Activated CD4-positive, alpha-beta T cell treated with anti-CD3 and anti-CD28 coated beads, Interleukin-2, amount 10 ng/mL, durations not matched to agents 24 days and 14 days (primary cell): ENCODE measurements around the gene TAPT1. TPM values are rescaled to one million over a fixed set of nuclear protein-coding genes. Genes with fewer than 3 reads are reported as not detected.

Experiments used
- DNase-seq: peaks from one replicate; pipeline ENCODE4 v3.0.0; 2022
- H3K27ac Mint-ChIP-seq: one replicate; pipeline ENCODE4 v1.8.0; 2022; ENCODE audit warnings: mild to moderate bottlenecking, mixed read lengths
- H3K27me3 Mint-ChIP-seq: one replicate; pipeline ENCODE4 v1.8.0; 2022; ENCODE audit warnings: mixed read lengths
- H3K36me3 Mint-ChIP-seq: one replicate; pipeline ENCODE4 v1.8.0; 2022; ENCODE audit warnings: low read depth, mild to moderate bottlenecking, mixed read lengths
- H3K4me1 Mint-ChIP-seq: one replicate; pipeline ENCODE4 v1.8.0; 2021; ENCODE audit warnings: mixed read lengths
- H3K4me3 Mint-ChIP-seq: one replicate; pipeline ENCODE4 v1.8.0; 2022; ENCODE audit warnings: mild to moderate bottlenecking, moderate library complexity, mixed read lengths
- H3K9me3 Mint-ChIP-seq: one replicate; pipeline ENCODE4 v1.8.0; 2021; ENCODE audit warnings: mixed read lengths
- intact Hi-C: fragments of 100-400 bp; cut with micrococcal nuclease; formaldehyde crosslinking; loops from one replicate; pipeline ENCODE4 v1.15.1; 2023
- total RNA-seq: library from RNA; stranded (reverse); gene quantifications from 2 replicates; pipeline ENCODE4 v1.2.3, GENCODE V29; 2022

TAPT1 gene
- total RNA-seq, 1 donor from 2014 or later = 29.3 TPM

GRCh38 chr4:16140231-16140878 lies 85.9 kb downstream of the TAPT1 start:
- intact Hi-C loops = no loop called here
- H3K4me1 Mint-ChIP-seq = no peaks in the 10 kb centered on the region
- H3K4me3 Mint-ChIP-seq = no peak overlapping the region
- H3K9me3 Mint-ChIP-seq = peaks cover 8% of the 10 kb centered on the region
- no peak overlapping the region for H3K27ac Mint-ChIP-seq
- H3K27me3 Mint-ChIP-seq = peaks cover 3% of the 10 kb centered on the region
- no peaks in the 10 kb centered on the region for H3K36me3 Mint-ChIP-seq
- DNase-seq = no peak

DNA sequence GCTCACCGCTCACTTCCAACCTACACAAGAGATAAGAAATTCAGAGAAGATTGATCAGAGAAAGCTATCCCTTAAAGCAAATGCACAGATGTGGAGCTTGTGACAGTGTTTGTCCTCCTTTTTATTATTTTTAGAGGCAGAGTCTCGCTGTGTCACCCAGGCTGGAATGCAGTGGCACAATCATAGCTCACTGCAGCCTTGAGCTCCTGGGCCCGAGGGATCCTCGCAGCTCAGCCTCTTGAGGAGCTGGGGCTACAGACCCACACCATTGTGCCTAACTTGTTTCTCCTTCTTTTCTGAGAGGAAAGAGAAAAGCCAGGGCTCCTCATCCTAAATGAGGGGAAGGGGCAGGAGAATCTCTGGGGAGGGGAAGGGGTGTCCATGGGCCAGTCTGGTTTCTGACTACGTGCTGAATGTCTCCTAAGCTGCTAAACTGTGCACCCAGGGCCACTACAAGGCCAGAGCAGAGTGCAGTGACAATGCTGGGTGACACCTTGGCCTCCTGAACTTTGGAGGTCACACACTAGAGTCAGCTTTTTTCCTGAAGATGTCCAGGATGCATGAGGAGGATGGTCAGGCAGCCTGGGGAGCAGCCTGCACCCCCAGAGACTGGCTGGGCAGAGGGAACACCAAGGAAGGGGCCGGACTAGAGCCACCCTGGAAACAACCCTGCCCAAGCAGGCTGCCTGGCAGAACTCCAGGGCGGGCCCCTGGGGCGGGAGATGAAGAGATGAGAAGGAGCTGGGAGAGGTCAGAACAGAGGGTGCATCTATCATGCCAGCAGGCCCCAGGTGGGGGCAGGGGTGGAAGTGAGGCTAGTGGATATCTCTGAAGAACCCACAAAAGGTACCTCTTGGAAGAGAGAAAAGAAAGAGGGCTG lies 87.0 kb downstream of the TAPT1 start:
- Mint-ChIP-seq H3K4me1 (no peaks in the 10 kb centered on the region), H3K27me3 (peaks cover 3% of the 10 kb centered on the region), H3K27ac (no peak overlapping the region), H3K4me3 (no peak overlapping the region), H3K36me3 (no peaks in the 10 kb centered on the region), H3K9me3 (peaks cover 10% of the 10 kb centered on the region)
- DNase-seq = no peak
- intact Hi-C loops = no loop called here

DNA sequence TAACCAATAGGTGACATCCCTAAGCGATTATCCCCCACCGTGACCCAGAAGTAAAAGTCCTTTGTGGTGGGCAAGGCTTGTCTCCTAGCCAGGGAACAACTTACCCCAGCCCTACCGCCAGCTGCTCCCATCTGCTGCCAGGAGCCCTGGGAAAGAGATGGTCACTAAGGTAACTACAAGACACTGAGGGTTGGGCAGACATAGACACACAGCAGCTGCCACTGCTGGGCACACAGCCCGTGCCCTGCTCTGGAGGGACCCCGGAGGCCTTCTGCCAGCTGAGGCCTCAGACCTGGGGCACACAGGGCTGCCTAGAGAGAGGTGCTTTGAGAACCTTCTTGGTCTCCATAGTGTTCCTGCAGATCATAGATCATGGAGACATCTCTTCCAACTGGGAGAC lies 89.4 kb downstream of the TAPT1 start:
- no peak overlapping the region for H3K27ac Mint-ChIP-seq
- no peaks in the 10 kb centered on the region for H3K36me3 Mint-ChIP-seq
- no peak for DNase-seq
- no peak overlapping the region for H3K4me3 Mint-ChIP-seq
- H3K4me1 Mint-ChIP-seq = no peaks in the 10 kb centered on the region
- H3K9me3 Mint-ChIP-seq = peaks cover 6% of the 10 kb centered on the region
- intact Hi-C loops = no loop called here
- H3K27me3 Mint-ChIP-seq = peaks cover 3% of the 10 kb centered on the region

DNA sequence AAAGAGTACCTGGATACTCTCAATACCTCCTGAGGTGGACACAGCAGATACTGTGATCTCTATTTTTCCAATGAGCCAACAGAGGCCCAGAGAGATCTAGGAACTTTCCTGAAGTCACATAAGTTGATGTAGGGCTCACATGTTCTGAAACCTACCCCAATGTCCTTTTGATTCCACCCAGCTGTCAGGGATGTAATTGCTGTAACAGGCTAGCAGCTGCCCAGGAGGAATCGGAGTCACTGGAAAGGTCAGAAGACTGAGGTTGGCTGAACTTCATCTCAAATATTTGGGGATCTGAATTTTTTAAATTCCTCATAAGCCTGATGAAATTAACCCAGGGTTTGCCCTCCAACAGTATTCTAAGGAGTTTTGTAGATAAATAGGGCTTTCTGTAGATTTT lies 90.0 kb downstream of the TAPT1 start:
- intact Hi-C loops = no loop called here
- Mint-ChIP-seq H3K27me3 (peaks cover 3% of the 10 kb centered on the region), H3K27ac (no peak overlapping the region), H3K9me3 (peaks cover 6% of the 10 kb centered on the region), H3K36me3 (no peaks in the 10 kb centered on the region), H3K4me3 (no peak overlapping the region), H3K4me1 (no peaks in the 10 kb centered on the region)
- no peak for DNase-seq

DNA sequence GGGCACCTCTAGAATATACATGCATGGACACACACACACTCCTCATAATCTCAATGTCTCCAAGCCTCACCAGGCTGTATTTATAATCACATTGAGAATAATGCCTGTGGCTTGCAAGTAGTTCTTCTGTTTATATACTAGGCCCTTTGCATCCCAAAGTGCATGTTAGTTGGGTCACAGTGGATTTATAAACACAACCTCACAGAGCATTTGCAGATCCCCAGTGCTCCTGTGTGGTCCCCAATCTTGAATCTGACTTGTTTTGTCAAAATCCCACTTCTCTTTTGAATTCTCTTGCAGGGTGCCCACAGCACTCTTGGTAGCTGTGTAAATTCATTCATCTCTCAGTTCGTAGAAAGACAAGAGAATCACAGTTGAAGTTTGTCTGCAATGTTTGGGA lies 92.9 kb downstream of the TAPT1 start:
- no peak overlapping the region for H3K4me3 Mint-ChIP-seq
- H3K36me3 Mint-ChIP-seq = no peaks in the 10 kb centered on the region
- intact Hi-C loops = no loop called here
- no peaks in the 10 kb centered on the region for H3K27me3 Mint-ChIP-seq
- no peak for DNase-seq
- H3K4me1 Mint-ChIP-seq = no peaks in the 10 kb centered on the region
- H3K27ac Mint-ChIP-seq = no peak overlapping the region
- peaks cover 6% of the 10 kb centered on the region for H3K9me3 Mint-ChIP-seq

- Mint-ChIP-seq H3K4me1 (no peaks in the 10 kb centered on the region), H3K27me3 (no peaks in the 10 kb centered on the region), H3K9me3 (peaks cover 6% of the 10 kb centered on the region), H3K36me3 (no peaks in the 10 kb centered on the region), H3K27ac (no peak overlapping the region), H3K4me3 (no peak overlapping the region)
- no peak for DNase-seq
- intact Hi-C loops = no loop called here
Measured at GRCh38 chr4:16131293-16131692, 95.0 kb downstream of the TAPT1 start.

DNA sequence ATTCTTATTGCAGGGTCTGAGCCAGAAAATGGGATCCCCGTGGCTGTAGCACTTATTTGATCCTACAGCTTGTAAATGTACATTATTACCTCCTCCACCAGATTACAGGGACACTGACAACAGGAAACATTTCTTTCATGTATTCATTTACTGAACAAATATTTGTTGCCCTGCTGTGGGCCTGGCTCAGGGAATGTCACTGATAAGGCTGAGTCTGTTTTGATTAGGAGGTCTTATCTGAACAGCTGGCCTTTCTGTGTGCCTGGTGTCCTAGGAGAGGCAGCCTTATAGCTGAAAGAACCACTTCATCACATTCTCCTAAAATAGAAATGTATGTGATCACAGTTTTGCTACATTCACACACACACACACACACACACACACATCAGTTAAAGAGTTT lies 96.9 kb downstream of the TAPT1 start:
- Mint-ChIP-seq H3K9me3 (peaks cover 2% of the 10 kb centered on the region), H3K4me3 (no peak overlapping the region), H3K27ac (no peak overlapping the region), H3K4me1 (no peaks in the 10 kb centered on the region), H3K27me3 (no peaks in the 10 kb centered on the region), H3K36me3 (no peaks in the 10 kb centered on the region)
- no peak for DNase-seq
- intact Hi-C loops = no loop called here

DNA sequence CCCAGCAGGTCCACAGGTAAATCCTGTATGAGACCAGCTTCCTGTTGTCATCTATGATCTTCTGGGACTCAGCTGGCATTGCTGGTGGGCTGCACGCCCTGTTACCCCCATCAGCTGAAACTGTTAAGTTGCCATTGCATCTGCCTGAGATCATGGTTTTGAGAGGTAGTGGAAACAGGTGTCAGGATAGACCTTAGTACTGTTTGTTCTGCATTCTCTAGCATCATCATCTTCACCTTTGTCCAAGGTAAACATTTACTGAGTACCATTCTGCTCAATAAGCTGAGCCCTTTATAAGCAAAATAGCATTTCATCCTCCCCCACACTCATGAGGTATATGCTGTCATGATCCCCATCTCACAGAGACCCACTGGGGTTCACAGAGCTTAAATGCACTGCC lies 99.6 kb downstream of the TAPT1 start:
- Mint-ChIP-seq H3K27ac (no peak overlapping the region), H3K36me3 (no peaks in the 10 kb centered on the region), H3K4me1 (peaks cover 10% of the 10 kb centered on the region), H3K9me3 (no peaks in the 10 kb centered on the region), H3K4me3 (no peak overlapping the region), H3K27me3 (no peaks in the 10 kb centered on the region)
- intact Hi-C loops = no loop called here
- no peak for DNase-seq

DNA sequence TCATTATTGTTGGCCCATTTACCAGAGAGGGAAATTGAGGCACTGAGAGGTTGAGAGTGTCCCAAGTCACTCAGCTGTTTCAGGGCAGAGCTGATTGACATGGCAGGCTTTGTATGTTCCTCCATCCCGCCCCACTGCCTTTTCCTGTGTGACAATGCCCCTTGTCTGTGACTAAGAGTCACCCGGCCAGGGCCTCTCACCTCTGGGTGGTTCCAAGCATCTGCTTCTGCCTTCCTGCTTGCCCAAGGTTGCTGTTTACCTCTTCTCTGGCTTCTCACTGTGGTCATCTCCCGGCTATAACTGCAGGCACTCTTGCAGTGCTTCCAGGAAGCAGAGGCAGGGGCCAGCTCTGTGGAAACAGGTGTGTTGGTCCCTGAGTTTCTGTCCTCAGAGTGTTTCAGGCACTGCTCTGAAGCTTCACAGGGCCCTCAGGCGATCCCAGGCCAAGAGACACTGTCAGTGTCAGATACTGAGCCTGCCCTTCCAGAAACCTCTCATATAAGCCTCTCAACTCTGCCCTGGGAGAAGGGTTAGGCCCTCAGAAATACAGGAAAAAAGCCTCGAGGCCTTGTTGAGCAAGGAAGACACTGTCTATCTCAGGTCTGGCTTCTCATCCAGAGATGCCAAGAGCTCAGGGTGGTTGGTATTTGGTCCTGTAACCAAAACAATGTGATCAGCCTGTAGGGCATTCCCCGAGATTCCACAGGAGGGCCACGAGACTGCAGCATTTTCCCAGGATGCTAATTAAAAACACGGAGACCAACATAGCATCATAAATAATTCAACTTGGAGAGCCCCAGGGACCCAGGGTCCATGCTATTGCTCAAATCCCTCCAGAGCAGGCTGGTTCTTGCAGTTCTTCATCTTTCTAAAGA lies 100.5 kb downstream of the TAPT1 start:
- Mint-ChIP-seq H3K4me3 (no peak overlapping the region), H3K27ac (no peak overlapping the region), H3K36me3 (no peaks in the 10 kb centered on the region), H3K27me3 (no peaks in the 10 kb centered on the region), H3K4me1 (peaks cover 10% of the 10 kb centered on the region), H3K9me3 (no peaks in the 10 kb centered on the region)
- no peak for DNase-seq
- intact Hi-C loops = no loop called here

DNA sequence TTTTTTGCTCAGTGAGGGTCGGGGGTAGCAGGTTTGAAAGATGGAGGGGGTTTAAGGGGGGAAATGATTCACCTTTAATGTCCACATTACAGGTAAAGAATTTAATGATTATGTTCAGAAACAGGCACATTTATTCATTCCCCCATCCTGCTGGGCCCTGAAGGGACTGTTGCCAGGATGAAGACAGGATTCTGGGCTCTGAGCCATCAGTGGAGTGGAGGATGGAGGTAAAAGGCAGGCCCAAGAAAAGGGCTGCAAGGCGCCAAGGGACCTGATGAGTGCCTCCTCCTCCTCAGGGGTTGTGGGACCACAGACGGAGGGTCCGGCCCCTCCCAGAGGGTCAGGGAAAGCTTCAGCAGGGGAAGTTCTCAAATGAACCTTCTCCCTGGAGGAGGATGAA lies 102.0 kb downstream of the TAPT1 start:
- Mint-ChIP-seq H3K27ac (no peak overlapping the region), H3K4me3 (no peak overlapping the region), H3K4me1 (peaks cover 10% of the 10 kb centered on the region), H3K9me3 (peaks cover 4% of the 10 kb centered on the region), H3K27me3 (no peaks in the 10 kb centered on the region), H3K36me3 (no peaks in the 10 kb centered on the region)
- intact Hi-C loops = no loop called here
- no peak for DNase-seq

GRCh38 chr4:16123356-16124084 lies 102.8 kb downstream of the TAPT1 start:
- Mint-ChIP-seq H3K36me3 (no peaks in the 10 kb centered on the region), H3K27ac (no peak overlapping the region), H3K4me3 (no peak overlapping the region), H3K9me3 (peaks cover 4% of the 10 kb centered on the region), H3K27me3 (no peaks in the 10 kb centered on the region), H3K4me1 (peaks cover 10% of the 10 kb centered on the region)
- no peak for DNase-seq
- intact Hi-C loops = no loop called here

DNA sequence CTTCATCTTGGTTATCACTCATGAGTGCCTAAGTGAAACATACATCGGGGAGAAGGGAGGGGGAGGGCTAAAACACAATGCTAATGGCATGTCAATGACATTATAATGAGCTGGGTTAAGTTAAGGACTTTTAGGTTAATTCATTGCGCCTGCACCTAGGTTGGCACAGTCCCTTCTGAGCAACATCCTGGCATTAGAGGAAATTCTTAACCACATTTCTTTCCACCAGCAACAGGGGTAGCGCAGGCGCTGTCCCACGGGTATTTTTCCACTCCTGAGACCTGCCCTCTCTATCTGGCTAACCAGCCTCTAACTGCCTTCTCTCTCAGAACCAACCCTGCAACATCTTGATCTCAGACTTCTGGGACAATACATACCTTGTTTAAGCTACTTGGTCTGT lies 103.5 kb downstream of the TAPT1 start:
- peak; percentile 57 for DNase-seq
- intact Hi-C loops = no loop called here
- H3K27ac Mint-ChIP-seq = no peak overlapping the region
- H3K4me1 Mint-ChIP-seq = peaks cover 10% of the 10 kb centered on the region
- H3K9me3 Mint-ChIP-seq = peaks cover 4% of the 10 kb centered on the region
- H3K4me3 Mint-ChIP-seq = no peak overlapping the region
- no peaks in the 10 kb centered on the region for H3K27me3 Mint-ChIP-seq
- no peaks in the 10 kb centered on the region for H3K36me3 Mint-ChIP-seq

DNA sequence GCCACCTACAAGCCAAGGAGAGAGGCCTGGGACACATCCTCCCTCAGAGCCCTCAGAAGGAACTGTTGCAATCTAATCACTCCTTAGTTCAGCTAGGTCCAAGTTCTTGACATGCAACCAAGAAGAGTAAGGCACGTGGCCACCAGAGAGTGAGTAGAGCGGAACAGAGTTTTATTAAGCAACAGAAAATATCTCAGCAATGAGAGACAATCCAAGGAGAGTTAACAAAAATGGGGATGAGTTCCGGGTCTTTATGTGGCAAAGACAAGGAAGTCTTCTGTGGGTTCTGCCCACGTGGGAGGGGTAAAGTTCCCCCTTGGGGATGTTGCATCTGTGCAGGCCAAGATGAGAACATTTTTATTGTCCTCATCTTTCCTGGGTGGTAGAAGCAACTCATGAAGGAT lies 104.0 kb downstream of the TAPT1 start:
- no peak overlapping the region for H3K27ac Mint-ChIP-seq
- intact Hi-C loops = no loop called here
- H3K27me3 Mint-ChIP-seq = no peaks in the 10 kb centered on the region
- no peak for DNase-seq
- no peaks in the 10 kb centered on the region for H3K36me3 Mint-ChIP-seq
- H3K4me3 Mint-ChIP-seq = no peak overlapping the region
- peaks cover 4% of the 10 kb centered on the region for H3K9me3 Mint-ChIP-seq
- peaks cover 10% of the 10 kb centered on the region for H3K4me1 Mint-ChIP-seq
